ENCODE results near the gene TGFBR2. TPM values are rescaled to one million over a fixed set of nuclear protein-coding genes. Genes with fewer than 3 reads are reported as not detected.

The TGFBR2 gene
- polyA plus RNA-seq, 3 donors = 46.6 to 60.3 (median 57.0) TPM

GRCh38 chr3:30620402-30621360 lies 14.3 kb downstream of the TGFBR2 start:
- H3K36me3 Mint-ChIP-seq = peaks cover 39 to 55% of the 10 kb centered on the region in 2 donors
- Histone ChIP-seq H3K27me3 (ENCODE audit: control insufficient read depth in 2 of 2, insufficient read depth in 2 of 2, low read length in 2 of 2) (no peaks in the 10 kb centered on the region), H3K9me3 (replicated peaks in 1 of 2; ENCODE audit: control insufficient read depth in 1 of 2, insufficient read depth in 1 of 2, low read length in 2 of 2) (no peaks in the 10 kb centered on the region), H3K4me2 (replicated peaks; ENCODE audit: extremely low read depth, low read length, poor library complexity, severe bottlenecking) (no peak overlapping the region), H3K4me1 (ENCODE audit: control insufficient read depth in 1 of 2, insufficient read depth in 2 of 2, low read length in 2 of 2) (peaks cover 42 to 60% of the 10 kb centered on the region in 2 donors), H3K9ac (ENCODE audit: insufficient read depth, low read length, poor library complexity, severe bottlenecking) (no peak overlapping the region), H3K79me2 (ENCODE audit: insufficient read depth, low read length) (peaks cover 100% of the 10 kb centered on the region), H3K27ac (ENCODE audit: low read depth in 1 of 2, low read length in 2 of 2) (no peak overlapping the region), H4K20me1 (ENCODE audit: insufficient read depth, low read length) (peaks cover 100% of the 10 kb centered on the region), H3K36me3 (replicated peaks in 1 of 2; ENCODE audit: control insufficient read depth in 1 of 2, insufficient read depth in 2 of 2, low read length in 2 of 2) (peaks cover 0 to 18% of the 10 kb centered on the region in 2 donors), H2AFZ (ENCODE audit: insufficient read depth, low read depth, low read length, poor library complexity, severe bottlenecking) (no peak overlapping the region), H3K4me3 (replicated peaks in 1 of 3; ENCODE audit: low read depth in 2 of 3, low read length in 3 of 3) (no peak overlapping the region)
- intact Hi-C loops (cut with micrococcal nuclease) = no loop called here
- no peak for DNase-seq
- no peak for TF ChIP-seq CTCF (IDR thresholded peaks at IDR 0.05)
- peaks cover 79% of the 10 kb centered on the region for H3K4me1 Mint-ChIP-seq
- H3K27ac Mint-ChIP-seq = peak overlapping the region in 4 of 7 donors; percentile 53 to 69 (median 66)
- no peak overlapping the region for H3K4me3 Mint-ChIP-seq
- peaks cover 0 to 4% (median 0%) of the 10 kb centered on the region in 7 donors for H3K9me3 Mint-ChIP-seq
- WGBS (ENCODE audit: insufficient coverage) = no CpG with 5 or more reads among the region's 4 CpGs
- H3K27me3 Mint-ChIP-seq (ENCODE audit: low read depth in 3 of 3) = no peaks in the 10 kb centered on the region

GRCh38 chr3:30621576-30621975 lies 15.2 kb downstream of the TGFBR2 start:
- Histone ChIP-seq H3K79me2 (ENCODE audit: insufficient read depth, low read length) (peaks cover 100% of the 10 kb centered on the region), H3K36me3 (replicated peaks in 1 of 2; ENCODE audit: control insufficient read depth in 1 of 2, insufficient read depth in 2 of 2, low read length in 2 of 2) (peaks cover 9 to 27% of the 10 kb centered on the region in 2 donors), H3K4me3 (replicated peaks in 1 of 3; ENCODE audit: low read depth in 2 of 3, low read length in 3 of 3) (no peak overlapping the region), H3K27ac (ENCODE audit: low read depth in 1 of 2, low read length in 2 of 2) (peak overlapping the region in 1 of 2 donors; percentile 40), H2AFZ (ENCODE audit: insufficient read depth, low read depth, low read length, poor library complexity, severe bottlenecking) (no peak overlapping the region), H3K9me3 (replicated peaks in 1 of 2; ENCODE audit: control insufficient read depth in 1 of 2, insufficient read depth in 1 of 2, low read length in 2 of 2) (no peaks in the 10 kb centered on the region), H3K4me2 (replicated peaks; ENCODE audit: extremely low read depth, low read length, poor library complexity, severe bottlenecking) (no peak overlapping the region), H3K4me1 (ENCODE audit: control insufficient read depth in 1 of 2, insufficient read depth in 2 of 2, low read length in 2 of 2) (peaks cover 44 to 69% of the 10 kb centered on the region in 2 donors), H4K20me1 (ENCODE audit: insufficient read depth, low read length) (peaks cover 100% of the 10 kb centered on the region), H3K9ac (ENCODE audit: insufficient read depth, low read length, poor library complexity, severe bottlenecking) (no peak overlapping the region), H3K27me3 (ENCODE audit: control insufficient read depth in 2 of 2, insufficient read depth in 2 of 2, low read length in 2 of 2) (no peaks in the 10 kb centered on the region)
- intact Hi-C loops (cut with micrococcal nuclease) = no loop called here
- DNase-seq = no peak
- peaks cover 83% of the 10 kb centered on the region for H3K4me1 Mint-ChIP-seq
- H3K4me3 Mint-ChIP-seq = no peak overlapping the region
- peaks cover 44 to 63% of the 10 kb centered on the region in 2 donors for H3K36me3 Mint-ChIP-seq
- no CpG with 5 or more reads among the region's 2 CpGs for WGBS (ENCODE audit: insufficient coverage)
- peak overlapping the region in 3 of 7 donors; percentile 60 to 71 (median 65) for H3K27ac Mint-ChIP-seq
- TF ChIP-seq CTCF (IDR thresholded peaks at IDR 0.05) = no peak
- H3K27me3 Mint-ChIP-seq (ENCODE audit: low read depth in 3 of 3) = peaks cover 0 to 1% (median 0%) of the 10 kb centered on the region in 3 donors
- H3K9me3 Mint-ChIP-seq = peaks cover 0 to 4% (median 0%) of the 10 kb centered on the region in 7 donors

All from CD14-positive monocyte (primary cell).